HG03039 (cell line): ENCODE results near the gene DNAJC1.
"Not testable (repeated sequence)": the region's sequence is repeated elsewhere in the genome, so short reads cannot be mapped to it uniquely, and the experiment has no call there.

Experiments used
- ATAC-seq: cut with Tn5 transposase; IDR thresholded peaks from one replicate; pipeline ENCODE4 v1.9.1; 2021; ENCODE audit warnings: mild to moderate bottlenecking, moderate library complexity; ENCODE audit not compliant: unreplicated experiment

DNAJC1 gene, protein sequence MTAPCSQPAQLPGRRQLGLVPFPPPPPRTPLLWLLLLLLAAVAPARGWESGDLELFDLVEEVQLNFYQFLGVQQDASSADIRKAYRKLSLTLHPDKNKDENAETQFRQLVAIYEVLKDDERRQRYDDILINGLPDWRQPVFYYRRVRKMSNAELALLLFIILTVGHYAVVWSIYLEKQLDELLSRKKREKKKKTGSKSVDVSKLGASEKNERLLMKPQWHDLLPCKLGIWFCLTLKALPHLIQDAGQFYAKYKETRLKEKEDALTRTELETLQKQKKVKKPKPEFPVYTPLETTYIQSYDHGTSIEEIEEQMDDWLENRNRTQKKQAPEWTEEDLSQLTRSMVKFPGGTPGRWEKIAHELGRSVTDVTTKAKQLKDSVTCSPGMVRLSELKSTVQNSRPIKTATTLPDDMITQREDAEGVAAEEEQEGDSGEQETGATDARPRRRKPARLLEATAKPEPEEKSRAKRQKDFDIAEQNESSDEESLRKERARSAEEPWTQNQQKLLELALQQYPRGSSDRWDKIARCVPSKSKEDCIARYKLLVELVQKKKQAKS

DNA sequence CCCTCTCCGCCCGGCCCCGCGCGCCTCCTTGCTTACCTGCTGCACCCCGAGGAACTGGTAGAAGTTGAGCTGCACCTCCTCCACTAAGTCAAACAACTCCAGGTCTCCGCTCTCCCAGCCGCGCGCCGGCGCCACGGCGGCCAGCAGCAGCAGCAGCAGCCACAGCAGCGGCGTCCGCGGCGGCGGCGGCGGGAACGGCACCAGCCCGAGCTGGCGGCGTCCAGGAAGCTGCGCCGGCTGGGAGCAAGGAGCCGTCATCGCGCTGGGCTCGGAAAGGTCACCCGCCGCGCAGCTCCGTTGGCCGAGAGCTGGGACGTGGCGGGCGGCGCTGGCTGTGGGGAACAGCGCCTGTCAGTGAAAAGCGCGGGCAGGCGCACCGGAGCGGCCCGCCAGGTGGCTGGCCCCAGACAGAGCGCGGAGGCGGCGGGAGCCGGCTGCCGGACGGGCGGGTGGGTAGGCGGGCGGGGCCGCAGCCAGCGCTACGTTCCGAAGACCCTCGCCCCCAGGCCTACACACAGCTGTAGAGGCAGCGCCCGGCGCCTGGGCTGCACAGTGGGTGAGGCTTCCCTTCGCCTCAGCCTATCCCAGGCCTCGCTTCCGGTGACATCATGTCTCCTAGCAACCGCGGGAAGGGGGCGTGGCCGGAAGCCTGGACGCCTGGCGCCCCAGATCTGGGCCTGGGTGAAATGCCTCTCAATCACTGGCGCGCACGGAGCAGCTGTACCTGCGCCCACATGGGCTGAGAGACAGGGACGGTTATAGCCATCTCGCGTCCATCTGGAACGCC, at the start of gene DNAJC1:
Gene DNAJC1, minus strand, starts transcription at position 554 of the 787 bp plus-strand sequence. Its CDS starts 296 bp downstream, at position 258.
- ATAC-seq: peak; percentile 97

DNA sequence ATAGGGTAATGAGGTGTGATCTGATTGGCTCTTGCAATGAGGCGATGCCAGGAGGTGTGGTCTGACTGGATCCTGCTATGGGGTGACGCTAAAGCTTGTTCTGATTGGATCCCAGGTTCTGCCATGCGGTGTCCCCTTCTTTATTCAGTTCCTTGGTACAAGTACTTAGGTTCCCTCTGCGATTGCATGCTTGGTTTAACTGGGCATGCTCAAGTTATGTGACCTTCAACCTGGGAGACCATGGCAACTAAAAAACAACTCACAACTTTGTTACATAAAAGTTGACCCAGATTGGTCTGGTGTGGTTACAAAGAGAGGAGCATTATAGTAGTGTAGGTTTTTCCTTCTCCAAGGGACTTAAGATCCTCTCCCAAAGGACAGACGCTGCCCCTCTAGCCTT, 49.5 kb upstream of the DNAJC1 start:
- no peak for ATAC-seq

DNA sequence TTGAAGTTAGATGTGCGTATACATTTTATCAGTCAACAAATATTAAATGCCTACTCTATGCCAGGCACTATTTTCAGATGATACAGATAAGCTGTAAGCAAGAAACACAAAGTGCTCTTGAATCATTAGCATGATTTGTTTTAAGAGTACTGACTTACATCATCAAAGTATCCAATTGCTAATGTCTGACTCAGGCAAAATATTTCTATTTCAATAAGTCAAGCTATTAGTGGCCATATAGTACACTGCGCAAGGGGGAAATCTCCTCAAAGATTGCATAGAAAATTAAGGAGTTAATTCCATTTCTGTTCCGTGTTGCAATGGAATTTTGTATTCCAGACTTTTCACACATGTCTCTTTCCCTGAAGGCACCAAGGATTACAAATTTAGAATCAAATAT, 46.1 kb upstream of the DNAJC1 start:
- no peak for ATAC-seq

DNA sequence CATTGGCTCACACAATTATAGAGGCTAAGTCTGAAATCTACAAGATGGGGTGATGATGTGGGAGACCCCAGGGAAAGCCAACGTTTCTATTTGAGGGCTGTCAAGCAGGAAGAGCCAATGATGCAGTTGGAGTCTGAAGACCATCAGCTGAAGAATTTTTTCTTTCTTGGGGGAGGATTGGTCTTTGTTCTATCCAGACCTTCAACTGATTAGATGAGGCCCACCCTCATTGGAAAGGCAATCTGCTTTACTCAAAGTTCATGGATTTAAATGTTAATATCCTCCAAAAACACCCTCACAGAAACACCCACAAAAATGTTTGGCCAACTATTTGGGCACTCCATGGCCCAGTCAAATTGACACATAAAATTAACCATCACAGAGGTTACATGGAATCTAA, 44.3 kb upstream of the DNAJC1 start:
- no peak for ATAC-seq

DNA sequence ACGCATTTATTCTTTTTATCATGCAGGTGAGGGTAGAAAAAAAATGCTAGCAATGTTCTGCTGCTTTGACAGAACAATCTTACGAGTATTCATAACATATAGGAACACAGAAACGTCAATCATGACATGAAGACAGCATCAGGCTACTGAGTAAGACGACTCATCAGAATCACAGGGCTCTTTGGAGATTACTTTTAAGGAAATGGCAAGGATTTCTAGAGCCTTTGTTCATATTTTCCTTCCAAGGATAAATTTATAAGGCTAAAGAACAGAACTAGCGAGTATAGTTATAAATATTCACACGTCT, 39.8 kb upstream of the DNAJC1 start:
- no peak for ATAC-seq

DNA sequence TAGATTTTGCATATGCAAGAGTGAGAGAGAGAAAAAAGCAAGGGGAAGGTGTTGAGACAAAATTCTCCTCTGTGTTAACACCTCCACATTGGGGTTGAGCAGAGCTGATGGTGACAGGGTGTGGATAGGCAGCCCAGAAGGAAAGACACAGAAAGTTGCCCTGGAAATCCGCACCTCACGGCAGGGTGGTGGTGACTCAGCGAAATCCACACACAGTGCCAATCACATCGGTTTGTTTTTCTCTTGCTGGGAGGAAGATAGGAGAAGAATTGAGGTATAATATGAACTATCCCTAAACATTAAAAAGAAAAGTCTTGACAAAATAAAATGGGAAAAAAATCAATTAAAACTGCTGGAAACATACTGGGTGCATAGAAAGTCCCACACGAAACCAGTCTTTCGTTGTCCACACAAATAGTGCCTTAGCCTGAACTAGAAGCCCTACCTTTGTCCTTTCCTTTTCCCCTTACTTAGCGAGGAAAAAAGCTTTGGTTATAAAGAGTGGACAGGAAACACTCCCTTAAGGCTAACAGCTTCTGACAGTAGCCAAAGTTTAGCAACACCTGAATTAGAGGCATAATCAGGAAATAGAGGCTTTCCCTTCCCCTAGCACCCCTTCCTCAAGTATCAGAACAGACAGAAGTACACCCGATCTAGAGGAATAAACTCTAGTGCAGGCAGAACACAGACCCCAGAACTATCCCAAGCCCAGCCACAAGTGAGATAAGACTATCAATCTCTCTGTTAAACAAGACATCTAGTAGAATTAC, 39.2 kb upstream of the DNAJC1 start:
- no peak for ATAC-seq

DNA sequence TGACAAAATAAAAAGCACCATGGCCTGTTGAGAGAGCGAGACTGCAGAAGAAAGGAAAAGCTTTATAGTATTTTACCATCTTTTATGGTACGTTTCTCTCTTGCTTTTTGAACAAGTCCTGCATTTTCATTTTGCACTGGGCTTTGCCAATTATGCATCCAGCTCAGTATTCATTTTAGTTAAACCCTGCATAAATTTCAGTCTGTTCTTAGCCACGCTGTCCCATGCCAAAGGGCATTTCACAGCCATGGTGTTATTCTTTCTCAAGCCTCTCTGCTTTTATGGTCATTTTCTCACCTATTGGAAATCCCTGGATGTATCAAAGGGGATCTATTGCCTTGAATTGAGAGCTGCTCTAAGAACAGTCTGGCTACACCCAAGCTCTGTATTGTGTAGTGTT, 30.8 kb upstream of the DNAJC1 start:
- ATAC-seq: no peak

- not testable (repeated sequence) for ATAC-seq
Measured at GRCh38 chr10:22032268-22032667, 28.7 kb upstream of the DNAJC1 start.

GRCh38 chr10:22030421-22030820, 26.9 kb upstream of the DNAJC1 start:
- ATAC-seq: no peak

- ATAC-seq: no peak
Measured at GRCh38 chr10:22029445-22030236, 26.1 kb upstream of the DNAJC1 start.

GRCh38 chr10:22027364-22028238, 24.1 kb upstream of the DNAJC1 start:
- ATAC-seq: no peak

DNA sequence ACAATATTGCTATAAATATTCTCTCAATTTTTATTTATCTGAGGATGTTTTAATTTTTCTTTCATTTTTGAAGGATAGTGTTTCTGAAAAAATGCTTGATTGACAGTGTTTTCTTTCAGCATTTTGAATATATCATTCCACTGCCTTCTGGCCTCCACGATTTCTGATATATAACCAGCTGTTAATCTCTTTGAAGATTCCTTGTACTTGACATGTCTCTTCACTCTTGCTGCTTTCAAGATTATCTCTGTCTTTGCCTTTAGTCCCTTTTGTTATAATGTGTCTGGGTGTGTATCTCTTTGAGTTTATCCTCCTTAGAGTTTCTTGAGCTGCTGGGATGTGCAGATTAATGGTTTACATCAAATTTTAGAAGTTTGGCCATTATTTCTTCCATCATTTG, 22.8 kb upstream of the DNAJC1 start:
- no peak for ATAC-seq

GRCh38 chr10:22023508-22023907, 20.0 kb upstream of the DNAJC1 start:
- ATAC-seq: no peak

GRCh38 chr10:22022257-22023032, 18.9 kb upstream of the DNAJC1 start:
- no peak for ATAC-seq

GRCh38 chr10:22021144-22021543, 17.6 kb upstream of the DNAJC1 start:
- not testable (repeated sequence) for ATAC-seq

- no peak for ATAC-seq
Measured at GRCh38 chr10:22017283-22018020, 13.9 kb upstream of the DNAJC1 start.

DNA sequence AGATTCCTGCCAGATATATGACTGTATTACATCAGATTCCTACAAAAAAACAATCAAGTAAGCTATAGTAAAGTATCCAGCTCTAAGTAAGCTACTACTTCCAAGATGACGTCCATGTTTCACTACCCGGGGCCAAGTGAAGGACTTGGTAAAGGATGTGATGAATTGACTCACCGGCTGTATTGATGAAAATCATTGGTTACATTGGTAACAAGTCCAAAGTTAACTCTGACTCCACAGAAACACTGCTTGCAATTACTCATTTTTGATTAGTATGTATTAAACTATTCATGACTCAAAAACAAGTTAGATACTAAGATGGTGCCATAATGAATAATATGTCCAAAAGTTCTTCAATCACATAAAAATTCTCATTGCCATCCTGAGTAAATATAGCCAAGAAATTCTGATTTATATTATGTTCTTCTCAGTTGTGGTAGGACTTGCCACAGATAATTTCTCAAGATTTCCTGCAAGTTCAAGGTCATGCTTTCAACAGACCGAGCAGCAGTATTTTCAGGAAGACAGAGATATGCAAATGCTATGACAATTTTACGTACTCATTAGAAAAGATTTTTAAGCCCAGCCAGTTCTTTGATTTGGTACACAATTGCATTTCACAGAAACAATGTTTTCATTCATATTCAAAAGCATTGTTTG, 12.6 kb upstream of the DNAJC1 start:
- no peak for ATAC-seq
